ENCODE data around the gene ANKS1A.

ANKS1A gene

GRCh38 chr6:35043381-35044130, 154.5 kb downstream of the ANKS1A start:
- no peak for DNase-seq

GRCh38 chr6:35044145-35044745, 155.2 kb downstream of the ANKS1A start:
- DNase-seq, result no peak

- DNase-seq, result no peak
Measured at GRCh38 chr6:35044761-35045421, 155.8 kb downstream of the ANKS1A start.

- no peak for DNase-seq
Measured at GRCh38 chr6:35046103-35046502, 157.0 kb downstream of the ANKS1A start.

- no peak for DNase-seq
Measured at GRCh38 chr6:35046862-35047261, 157.8 kb downstream of the ANKS1A start.

GRCh38 chr6:35047265-35048011, 158.4 kb downstream of the ANKS1A start:
- DNase-seq, result no peak

GRCh38 chr6:35048031-35048613, 159.1 kb downstream of the ANKS1A start:
- DNase-seq, result no peak

- DNase-seq, result no peak
Measured at GRCh38 chr6:35048631-35049083, 159.6 kb downstream of the ANKS1A start.

GRCh38 chr6:35049156-35049735, 160.2 kb downstream of the ANKS1A start:
- DNase-seq, result no peak

GRCh38 chr6:35049900-35050756, 161.1 kb downstream of the ANKS1A start:
- no peak for DNase-seq

GRCh38 chr6:35050757-35051330, 161.8 kb downstream of the ANKS1A start:
- DNase-seq, result no peak

GRCh38 chr6:35051396-35051795, 162.3 kb downstream of the ANKS1A start:
- DNase-seq, result no peak

- DNase-seq, result no peak
Measured at GRCh38 chr6:35051997-35052583, 163.0 kb downstream of the ANKS1A start.

- no peak for DNase-seq
Measured at GRCh38 chr6:35052694-35053565, 163.9 kb downstream of the ANKS1A start.

GRCh38 chr6:35053701-35054100, 164.6 kb downstream of the ANKS1A start:
- DNase-seq, result no peak

- DNase-seq, result no peak
Measured at GRCh38 chr6:35054106-35054742, 165.2 kb downstream of the ANKS1A start.

GRCh38 chr6:35054743-35055130, 165.7 kb downstream of the ANKS1A start:
- no peak for DNase-seq

- no peak for DNase-seq
Measured at GRCh38 chr6:35055891-35056290, 166.8 kb downstream of the ANKS1A start.

GRCh38 chr6:35056952-35057351, 167.9 kb downstream of the ANKS1A start:
- DNase-seq, result no peak

All from activated CD4-positive, CD25-positive, alpha-beta regulatory T cell treated with anti-CD3 and anti-CD28 coated beads, Interleukin-2, amount 50 U/mL, for 72 hours (primary cell).